ENCODE results near the gene ARPP19. TPM values are rescaled to one million over a fixed set of nuclear protein-coding genes. Genes with fewer than 3 reads are reported as not detected.

Gene ARPP19
- total and polyA plus RNA-seq, 2 experiments from 2014 or later: 78.3 to 192 TPM

- Histone ChIP-seq H4K20me1 (replicated peaks; ENCODE audit: insufficient read depth) (peaks cover 46% of the 10 kb centered on the region), H3K4me1 (ENCODE audit: insufficient read depth) (0 out of 2 replicates have a peak, but pooled peaks cover 5% of the 10 kb centered on the region)
- H3K9me3 Mint-ChIP-seq: no peaks in the 10 kb centered on the region
Observed at GRCh38 chr15:52556524-52557273, 12.1 kb downstream of the ARPP19 start.

More at GRCh38 chr15:52556524-52557273, 12.1 kb downstream of the ARPP19 start:
- DNase-seq (ENCODE audit: low spot score): no peak
- Mint-ChIP-seq H3K4me3 (no peak overlapping the region), H3K27me3 (ENCODE audit: insufficient read depth, low read depth, poor library complexity) (peaks cover 3% of the 10 kb centered on the region), H3K27ac (no peak overlapping the region), H3K4me1 (peaks cover 16% of the 10 kb centered on the region), H3K36me3 (ENCODE audit: low read depth) (peaks cover 30% of the 10 kb centered on the region; the same call in 2 of the 3 replicates)
- H3K27ac ChIP-seq (ENCODE audit: low read depth): no peak overlapping the region
- no peaks in the 10 kb centered on the region for H3F3A ChIP-seq (replicated peaks; ENCODE audit: low read depth)
- H3K4me3 ChIP-seq: no peak overlapping the region
- H3K36me3 ChIP-seq (ENCODE audit: insufficient read depth): peaks cover 25% of the 10 kb centered on the region; the same call in 1 of the 2 replicates
- no peaks in the 10 kb centered on the region for H3K9me2 ChIP-seq (ENCODE audit: insufficient read depth)
- peaks cover 90% of the 10 kb centered on the region for H3K79me2 ChIP-seq (replicated peaks; ENCODE audit: insufficient read depth)
- no peaks in the 10 kb centered on the region for H3K27me3 ChIP-seq (ENCODE audit: insufficient read depth)
- no peak for ATAC-seq
- TF ChIP-seq CREB1 (CRISPR knock-in tag; IDR thresholded peaks at IDR 0.05; ENCODE audit: low read depth) (no peak), EZH2phosphoT487 (IDR thresholded peaks at IDR 0.05; ENCODE audit: unreplicated experiment) (no peak), ETS1 (IDR thresholded peaks at IDR 0.05) (no peak), POLR2AphosphoS5 (IDR thresholded peaks at IDR 0.05; ENCODE audit: low read depth) (no peak), ZNF114 (CRISPR knock-in tag; IDR thresholded peaks at IDR 0.05) (no peak), STAT1 (IDR thresholded peaks at IDR 0.05; ENCODE audit: unreplicated experiment) (no peak), EZH2 (IDR thresholded peaks at IDR 0.05; ENCODE audit: low read depth, unreplicated experiment) (no peak), REST (IDR thresholded peaks at IDR 0.05; ENCODE audit: unreplicated experiment) (no peak), CTCF (conservative IDR thresholded peaks at IDR 0.05; ENCODE audit: low read depth in 2 of 2) (no peak), ZNF462 (CRISPR knock-in tag; IDR thresholded peaks at IDR 0.05) (no peak), NANOG (IDR thresholded peaks at IDR 0.05; ENCODE audit: borderline replicate concordance) (no peak), JUNB (IDR thresholded peaks at IDR 0.05; ENCODE audit: unreplicated experiment) (no peak), ZNF331 (CRISPR knock-in tag; IDR thresholded peaks at IDR 0.05; ENCODE audit: low read depth) (no peak)
- no peak overlapping the region for H3K4me2 ChIP-seq
- H2AFZ ChIP-seq: no peak overlapping the region

Data from GM23338 (cell line).